SH-SY5Y (cell line): ENCODE data around the gene COX7A1.

ENCODE experiments used
- GATA2 ChIP-seq: IDR thresholded peaks from 2 replicates; pipeline ENCODE4 v1.6.1; 2011; ENCODE audit warnings: mild to moderate bottlenecking, low read depth, low read length
- GATA3 ChIP-seq: IDR thresholded peaks from 2 replicates; pipeline ENCODE4 v1.6.1; 2011; ENCODE audit warnings: low read depth, mild to moderate bottlenecking, low read length, moderate library complexity

The COX7A1 gene

GRCh38 chr19:36120984-36121358, 31.3 kb downstream of the COX7A1 start:
- TF ChIP-seq GATA2 (no peak), GATA3 (no peak)

DNA sequence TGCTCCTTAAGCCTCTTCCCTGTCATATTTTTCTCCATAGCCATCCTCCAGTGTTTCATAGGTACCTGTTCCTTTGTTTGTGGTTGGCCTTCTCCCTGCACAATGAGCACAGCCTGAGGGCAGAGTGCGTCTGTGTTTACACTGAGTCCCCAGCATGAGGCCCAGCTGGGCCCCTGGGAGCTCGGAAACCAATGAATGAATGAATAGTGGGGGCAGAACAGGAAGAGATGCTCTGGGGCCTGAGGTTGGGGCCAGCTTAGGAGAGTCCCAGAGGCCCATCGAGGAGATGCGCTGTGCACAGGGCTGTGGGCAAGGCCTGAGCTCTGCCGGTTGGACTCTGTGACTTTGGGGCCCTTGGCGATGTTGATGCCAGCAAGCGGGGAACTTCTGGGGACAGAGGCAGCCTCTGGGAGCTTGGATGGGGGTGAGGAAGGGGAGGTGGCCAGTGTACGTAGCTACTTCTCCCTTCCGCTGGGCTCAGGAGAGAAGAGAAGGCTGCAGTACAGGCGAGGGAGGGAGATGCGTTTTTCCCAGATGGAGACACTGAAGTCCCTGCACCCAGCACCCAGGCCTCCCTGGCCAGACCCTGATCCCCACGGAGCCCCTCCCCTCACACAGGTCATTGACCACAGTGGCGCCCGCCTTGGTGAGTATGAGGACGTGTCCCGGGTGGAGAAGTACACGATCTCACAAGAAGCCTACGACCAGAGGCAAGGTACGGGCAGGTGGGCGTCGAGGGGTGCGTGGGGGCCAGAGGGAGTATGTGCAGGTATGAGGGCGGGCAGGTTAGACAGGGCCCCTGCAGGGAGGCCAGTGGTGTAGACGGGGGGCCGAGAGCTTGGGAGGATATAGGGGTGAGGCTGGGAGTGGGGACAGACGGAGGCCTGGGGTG, 31.9 kb downstream of the COX7A1 start:
- TF ChIP-seq GATA3 = no peak
- no peak for TF ChIP-seq GATA2

DNA sequence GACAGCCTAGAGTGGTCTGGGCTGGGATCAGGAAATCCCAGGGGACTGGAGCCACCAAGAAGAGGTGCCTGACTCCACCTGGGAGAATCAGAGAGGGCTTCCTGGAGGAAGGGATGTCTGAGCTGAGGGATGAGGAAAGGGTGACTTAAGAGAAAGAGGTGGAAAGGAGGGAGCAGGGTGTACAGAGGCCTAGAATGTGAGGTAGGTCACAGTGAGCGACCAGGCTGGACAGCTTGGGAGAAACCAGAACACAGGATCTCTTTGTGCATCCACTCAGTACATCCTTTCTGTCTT, 36.0 kb downstream of the COX7A1 start:
- TF ChIP-seq GATA2 (no peak), GATA3 (no peak)

- TF ChIP-seq GATA3 (no peak), GATA2 (no peak)
Measured at GRCh38 chr19:36115453-36116343, 36.5 kb downstream of the COX7A1 start, which contains the start of gene TBCB. Gene TBCB (plus strand): TSS chr19:36115468. CDS start chr19:36115561, 93 bp downstream.

- no peak for TF ChIP-seq GATA2
- no peak for TF ChIP-seq GATA3
Measured at GRCh38 chr19:36114721-36115452, 37.4 kb downstream of the COX7A1 start, which contains the start of gene POLR2I. Gene POLR2I (minus strand): TSS chr19:36114875. CDS start chr19:36114856, 19 bp downstream.

DNA sequence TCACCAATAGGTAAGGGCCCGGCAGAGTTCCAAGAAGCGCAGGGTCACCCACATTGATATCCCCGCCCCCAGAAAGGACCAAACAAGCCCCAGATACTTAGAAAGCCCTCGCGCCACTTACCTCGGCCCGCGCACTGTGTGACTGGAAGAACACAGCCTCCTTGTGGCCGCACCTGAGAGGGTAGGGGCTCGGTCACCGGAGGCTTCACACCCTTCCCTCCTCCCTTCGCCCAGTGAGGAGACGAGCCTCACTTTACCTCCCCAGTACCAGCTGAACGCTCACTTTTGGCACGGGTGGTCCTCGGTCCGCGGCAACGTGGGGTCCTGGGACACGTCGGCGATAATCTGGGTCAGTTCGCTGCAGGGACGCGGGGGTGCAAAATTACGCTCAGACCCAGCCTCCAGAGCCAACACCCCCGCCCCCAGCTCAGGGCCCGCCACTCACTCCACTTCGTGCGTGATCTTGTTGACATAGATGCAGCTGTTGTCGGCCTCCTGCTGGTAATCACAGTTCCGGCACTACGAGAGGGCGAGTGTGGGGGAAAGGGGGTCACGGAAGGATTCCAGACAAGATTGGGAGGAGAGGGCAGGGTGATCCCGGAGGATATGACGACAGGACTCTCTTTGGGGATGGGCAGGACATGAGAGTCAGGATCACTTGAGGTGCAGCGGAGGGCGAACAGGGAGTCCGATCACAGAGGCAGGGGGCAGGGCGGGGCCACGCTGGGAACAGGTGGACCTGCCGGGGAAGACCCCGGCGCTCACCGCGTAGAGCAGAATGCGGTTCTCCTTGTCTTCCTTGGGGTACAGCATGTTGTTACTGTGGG, 38.1 kb downstream of the COX7A1 start:
- TF ChIP-seq GATA2 (no peak), GATA3 (no peak)

- TF ChIP-seq GATA2 (no peak), GATA3 (no peak)
Measured at GRCh38 chr19:36113425-36113824, 38.8 kb downstream of the COX7A1 start.

- TF ChIP-seq GATA2 (no peak), GATA3 (no peak)
Measured at GRCh38 chr19:36112678-36113077, 39.6 kb downstream of the COX7A1 start.

DNA sequence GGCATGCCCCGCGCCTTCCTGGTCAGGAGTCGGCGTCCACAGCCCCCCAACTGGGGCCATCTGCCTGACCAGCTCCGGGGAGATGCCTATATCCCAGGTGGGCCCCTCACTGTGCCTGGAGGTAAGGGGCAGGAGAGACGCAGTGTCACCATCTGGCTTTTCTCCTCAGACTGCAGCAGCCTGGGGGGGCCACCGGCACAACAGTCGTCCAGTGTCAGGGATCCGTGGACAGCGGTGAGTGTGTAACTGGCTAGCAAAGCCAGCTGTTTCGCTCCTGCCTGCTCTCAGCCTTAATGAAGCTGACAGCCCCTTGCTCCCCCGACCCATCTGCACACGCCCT, 41.1 kb downstream of the COX7A1 start:
- TF ChIP-seq GATA3 (no peak), GATA2 (no peak)

DNA sequence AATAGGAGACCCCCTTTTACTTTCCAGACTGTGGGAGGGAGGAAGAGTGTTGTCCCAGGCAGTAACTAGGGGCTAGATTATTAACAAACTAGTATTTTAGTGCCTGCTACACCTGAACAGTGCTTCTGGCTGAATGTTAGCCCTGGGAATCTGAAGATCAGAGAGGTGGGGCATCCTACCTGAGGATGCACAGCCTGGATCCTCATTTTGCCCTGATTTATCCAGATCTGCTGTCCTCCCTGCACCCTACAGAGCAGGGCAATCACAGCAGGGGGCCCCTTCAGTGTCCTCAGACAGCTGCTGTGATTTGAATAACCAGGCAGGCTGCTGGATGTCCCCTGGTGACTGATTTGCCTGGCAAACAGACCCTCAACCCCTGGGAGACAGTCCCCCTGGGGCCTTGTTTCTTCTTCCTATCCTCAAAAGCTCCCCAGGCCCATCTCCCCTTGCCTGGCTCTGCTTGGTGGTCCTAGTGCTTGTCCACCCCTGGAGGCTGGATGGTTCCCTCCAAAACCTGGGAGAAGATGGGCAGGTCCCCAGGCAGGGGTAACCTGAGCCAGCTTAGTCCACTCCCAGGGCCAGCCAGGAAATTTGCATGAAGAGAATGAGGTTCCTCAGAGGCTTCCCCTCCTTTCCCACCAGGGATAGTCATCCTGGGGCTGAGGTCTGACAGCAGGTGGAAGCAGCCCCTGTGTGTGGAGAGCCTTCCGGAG, 41.6 kb downstream of the COX7A1 start, which contains the start of gene OVOL3:
Gene OVOL3, plus strand, starts transcription at position 657 of the 713 bp plus-strand sequence. CDS start 60 bp downstream, outside the sequence.
- TF ChIP-seq GATA2 (no peak), GATA3 (no peak)

DNA sequence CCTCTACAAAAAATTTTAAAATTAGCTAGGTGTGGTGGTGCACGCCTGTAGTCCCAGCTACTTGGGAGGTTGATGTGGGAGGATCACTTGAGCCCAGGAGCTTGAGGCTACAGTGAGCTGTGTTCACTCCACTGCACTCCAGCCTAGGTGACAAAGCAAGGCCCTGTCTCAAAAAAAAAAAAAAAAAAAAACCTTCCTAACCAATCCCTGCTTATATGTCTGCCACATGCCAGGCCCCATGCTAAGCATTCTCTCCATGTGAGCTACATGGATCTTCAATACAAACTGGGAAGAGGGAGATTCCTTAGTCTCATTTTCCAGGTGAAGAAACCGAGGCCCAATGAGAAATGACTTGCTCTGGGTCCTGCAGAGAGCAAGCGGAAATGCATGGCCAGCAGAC, 43.6 kb downstream of the COX7A1 start:
- TF ChIP-seq GATA3 (no peak), GATA2 (no peak)

- TF ChIP-seq GATA2 (no peak), GATA3 (no peak)
Measured at GRCh38 chr19:36106991-36107390, 45.3 kb downstream of the COX7A1 start.
